Endodermal cell (in vitro differentiated cells): Measurements from ENCODE around the gene MMAA. TPM values are rescaled to one million over a fixed set of nuclear protein-coding genes. Genes with fewer than 3 reads are reported as not detected.

Experiments used
- DNase-seq: peaks from one replicate; pipeline ENCODE4 v3.0.0-alpha.2; 2017
- H3K27ac ChIP-seq: 2 replicates; pipeline ENCODE4 v1.5.1; 2013; ENCODE audit warnings: mild to moderate bottlenecking, low read depth, low read length, moderate library complexity
- H3K27me3 ChIP-seq: 2 replicates; pipeline ENCODE4 v1.6.1; 2013; ENCODE audit warnings: mild to moderate bottlenecking, low read length, moderate library complexity; ENCODE audit not compliant: insufficient read depth, control insufficient read depth, poor library complexity, severe bottlenecking
- H3K36me3 ChIP-seq: 2 replicates; pipeline ENCODE4 v1.7.0; 2013; ENCODE audit warnings: mild to moderate bottlenecking, low read length, moderate library complexity; ENCODE audit not compliant: control insufficient read depth, insufficient read depth
- H3K4me1 ChIP-seq: one replicate; pipeline ENCODE4 v1.7.0; 2013; ENCODE audit warnings: low read length; ENCODE audit not compliant: control insufficient read depth, insufficient read depth
- H3K4me3 ChIP-seq: 2 replicates; pipeline ENCODE4 v1.5.1; 2013; ENCODE audit warnings: mild to moderate bottlenecking, low read length, moderate library complexity
- H3K9ac ChIP-seq: 2 replicates; pipeline ENCODE4 v1.6.1; 2013; ENCODE audit warnings: mild to moderate bottlenecking, low read length, moderate library complexity; ENCODE audit not compliant: poor library complexity, severe bottlenecking; ENCODE audit errors: extremely low read depth
- H3K9me3 ChIP-seq: 2 replicates; pipeline ENCODE4 v1.6.1; 2013; ENCODE audit warnings: mild to moderate bottlenecking, low read length, moderate library complexity; ENCODE audit not compliant: control insufficient read depth
- H3K27ac Mint-ChIP-seq: 2 replicates; pipeline ENCODE4 v1.8.0; 2020; ENCODE audit warnings: mixed read lengths
- H3K27me3 Mint-ChIP-seq: 2 replicates; pipeline ENCODE4 v1.8.0; 2021; ENCODE audit warnings: mild to moderate bottlenecking, mixed read lengths; ENCODE audit not compliant: insufficient read depth
- H3K36me3 Mint-ChIP-seq: 2 replicates; pipeline ENCODE4 v1.8.0; 2020; ENCODE audit warnings: low read depth, mixed read lengths
- H3K4me1 Mint-ChIP-seq: 2 replicates; pipeline ENCODE4 v1.8.0; 2020; ENCODE audit warnings: mixed read lengths
- H3K4me3 Mint-ChIP-seq: 2 replicates; pipeline ENCODE4 v1.8.0; 2020; ENCODE audit warnings: mild to moderate bottlenecking, moderate library complexity, mixed read lengths
- H3K9me3 Mint-ChIP-seq: 2 replicates; pipeline ENCODE4 v1.8.0; 2020; ENCODE audit warnings: mild to moderate bottlenecking, mixed read lengths
- WGBS, 2 experiments: methylation state at CpG; one replicate each; pipeline versions ENCODE4 v1.1.5 to v1.1.7; 2013; ENCODE audit warnings: missing lambda C conversion rate in 2 of 2, mixed read lengths in 1 of 2; ENCODE audit not compliant: insufficient coverage in 1 of 2, insufficient read length in 1 of 2; 5-methylcytosine and 5-hydroxymethylcytosine counted together
- total RNA-seq, 2 donors: library from RNA; stranded (reverse); fragmentation: NEBNext Ultra II Directional in 1 of 2; extraction: Animal tissue kit (Norgen Biotek cat#: 25700) in 1 of 2; gene quantifications; 2 replicates in 1 of 2; 3 replicates in 1 of 2; pipeline ENCODE4 v1.2.1, GENCODE V29; 2021
- TF ChIP-seq, protein P1 (sequence below): fragments of 200-600 bp; sonication (generic); conservative IDR thresholded peaks from 2 replicates; pipeline ENCODE4 v1.5.0; 2021; ENCODE audit warnings: antibody characterized with exemption, mild to moderate bottlenecking

MMAA gene
- total RNA-seq, 2 donors from 2014 or later = 6.8 to 6.9 TPM

DNA sequence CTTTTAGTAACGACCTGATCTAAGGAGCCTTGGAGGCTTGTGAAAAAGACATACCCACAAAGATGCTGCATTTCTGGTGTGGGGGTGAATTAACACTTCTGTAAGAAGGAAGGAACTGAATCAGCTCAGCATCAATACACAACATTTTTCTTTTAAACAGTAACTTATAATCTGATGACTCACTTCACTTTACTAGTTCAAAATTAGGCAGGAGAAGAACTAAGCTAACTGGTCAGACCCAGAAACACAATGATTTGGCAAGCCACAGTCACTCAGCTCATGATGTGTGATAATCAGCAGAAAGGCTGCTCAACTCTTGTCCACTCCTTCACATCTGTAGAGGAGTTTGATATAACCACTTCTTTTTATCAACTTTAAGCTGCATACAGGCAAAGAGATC, 4.6 kb downstream of the MMAA start:
- H3K4me1 Mint-ChIP-seq = peaks cover 40% of the 10 kb centered on the region
- H3K4me3 ChIP-seq = peak overlapping the region; percentile 34
- H3K27ac ChIP-seq = no peak overlapping the region
- H3K27me3 Mint-ChIP-seq = peaks cover 7% of the 10 kb centered on the region
- no peaks in the 10 kb centered on the region for H3K36me3 ChIP-seq
- no peak overlapping the region for H3K9ac ChIP-seq
- no peak overlapping the region for H3K4me3 Mint-ChIP-seq
- no peak overlapping the region for H3K27ac Mint-ChIP-seq
- peaks cover 13% of the 10 kb centered on the region for H3K36me3 Mint-ChIP-seq
- H3K27me3 ChIP-seq = no peaks in the 10 kb centered on the region
- no peak for DNase-seq
- TF ChIP-seq, protein P1, sequence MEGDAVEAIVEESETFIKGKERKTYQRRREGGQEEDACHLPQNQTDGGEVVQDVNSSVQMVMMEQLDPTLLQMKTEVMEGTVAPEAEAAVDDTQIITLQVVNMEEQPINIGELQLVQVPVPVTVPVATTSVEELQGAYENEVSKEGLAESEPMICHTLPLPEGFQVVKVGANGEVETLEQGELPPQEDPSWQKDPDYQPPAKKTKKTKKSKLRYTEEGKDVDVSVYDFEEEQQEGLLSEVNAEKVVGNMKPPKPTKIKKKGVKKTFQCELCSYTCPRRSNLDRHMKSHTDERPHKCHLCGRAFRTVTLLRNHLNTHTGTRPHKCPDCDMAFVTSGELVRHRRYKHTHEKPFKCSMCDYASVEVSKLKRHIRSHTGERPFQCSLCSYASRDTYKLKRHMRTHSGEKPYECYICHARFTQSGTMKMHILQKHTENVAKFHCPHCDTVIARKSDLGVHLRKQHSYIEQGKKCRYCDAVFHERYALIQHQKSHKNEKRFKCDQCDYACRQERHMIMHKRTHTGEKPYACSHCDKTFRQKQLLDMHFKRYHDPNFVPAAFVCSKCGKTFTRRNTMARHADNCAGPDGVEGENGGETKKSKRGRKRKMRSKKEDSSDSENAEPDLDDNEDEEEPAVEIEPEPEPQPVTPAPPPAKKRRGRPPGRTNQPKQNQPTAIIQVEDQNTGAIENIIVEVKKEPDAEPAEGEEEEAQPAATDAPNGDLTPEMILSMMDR = no peak
- peaks cover 11% of the 10 kb centered on the region for H3K4me1 ChIP-seq
- H3K9me3 ChIP-seq = peaks cover 19% of the 10 kb centered on the region
- peaks cover 18% of the 10 kb centered on the region for H3K9me3 Mint-ChIP-seq
- WGBS, 2 experiments = 100% methylated on average over 1 of the region's 1 CpG; no CpG with 5 or more reads in 1 of the 2 experiments

DNA sequence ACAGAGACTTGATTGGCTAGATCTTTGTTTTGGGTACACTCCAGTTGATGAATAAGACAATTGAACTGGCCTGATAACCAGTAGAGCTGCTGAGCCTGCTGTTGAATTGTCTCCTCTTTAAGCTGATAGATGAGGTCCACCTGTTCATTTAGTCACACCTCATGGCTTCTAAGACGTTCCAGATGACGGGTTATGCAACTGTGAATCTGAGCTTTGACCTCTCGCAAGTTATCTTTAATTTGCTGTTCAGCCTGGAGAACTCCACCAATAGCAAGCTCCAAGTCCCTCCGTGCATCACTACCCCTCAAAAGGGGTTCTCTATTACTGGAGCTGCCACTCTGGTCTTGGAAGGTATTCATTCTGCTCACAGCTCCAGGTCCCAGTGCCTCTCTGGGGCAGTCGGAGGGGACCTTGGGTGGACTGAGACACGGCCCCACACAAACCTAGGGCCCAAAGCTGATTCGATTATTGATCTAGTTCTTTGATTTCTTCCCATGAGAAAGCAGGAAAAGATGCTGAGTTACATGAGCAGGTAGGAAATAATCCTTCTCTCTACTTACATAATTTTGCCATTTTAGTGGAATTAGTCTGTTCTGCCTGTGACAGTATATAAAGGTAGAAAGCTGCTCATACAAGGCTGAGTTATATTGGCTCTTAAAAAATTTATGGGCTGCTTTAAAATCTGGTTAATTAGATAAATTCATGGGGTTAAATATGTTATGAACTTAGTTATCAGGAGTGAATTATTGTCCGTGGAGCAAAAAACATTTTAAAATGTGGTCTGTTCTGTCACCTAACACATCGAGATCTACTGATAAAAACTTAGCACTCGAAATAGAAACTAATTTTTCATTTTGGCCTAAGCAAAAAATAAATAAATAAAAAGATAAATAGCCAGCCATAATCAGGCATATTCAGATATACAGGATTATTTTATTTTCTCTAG, 6.8 kb downstream of the MMAA start:
- H3K9ac ChIP-seq = no peak overlapping the region
- H3K27ac Mint-ChIP-seq = no peak overlapping the region
- H3K27ac ChIP-seq = no peak overlapping the region
- H3K4me3 Mint-ChIP-seq = no peak overlapping the region
- peaks cover 30% of the 10 kb centered on the region for H3K9me3 Mint-ChIP-seq
- DNase-seq = no peak
- H3K27me3 ChIP-seq = no peaks in the 10 kb centered on the region
- peaks cover 30% of the 10 kb centered on the region for H3K4me1 Mint-ChIP-seq
- peaks cover 22% of the 10 kb centered on the region for H3K27me3 Mint-ChIP-seq
- 91 to 92% methylated on average over 5 to 10 of the region's 10 CpGs for WGBS, 2 experiments
- H3K36me3 Mint-ChIP-seq = peaks cover 17% of the 10 kb centered on the region
- H3K9me3 ChIP-seq = peaks cover 30% of the 10 kb centered on the region
- TF ChIP-seq, protein P1 = no peak
- no peak overlapping the region for H3K4me3 ChIP-seq
- H3K36me3 ChIP-seq = no peaks in the 10 kb centered on the region
- peaks cover 11% of the 10 kb centered on the region for H3K4me1 ChIP-seq

DNA sequence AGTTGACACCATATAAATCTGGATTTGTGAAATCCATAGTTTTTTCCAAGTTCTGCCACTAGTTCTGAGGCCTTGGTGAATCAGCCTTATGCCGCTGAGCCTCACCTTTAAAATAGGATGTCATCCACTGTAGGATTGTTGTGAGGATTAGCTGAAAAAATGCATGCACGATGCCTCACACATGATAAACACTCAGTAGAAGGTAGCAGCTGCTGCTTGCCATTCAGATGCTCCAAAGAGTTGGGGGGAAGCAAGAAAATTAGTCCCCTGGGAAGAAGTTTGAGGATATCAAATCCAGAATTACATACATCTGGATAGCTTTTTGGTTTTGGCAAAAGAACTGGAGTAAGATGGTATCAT, 7.4 kb downstream of the MMAA start:
- DNase-seq = no peak
- H3K27ac ChIP-seq = no peak overlapping the region
- no peaks in the 10 kb centered on the region for H3K36me3 ChIP-seq
- WGBS, 2 experiments = 81 to 100% methylated on average over 1 to 2 of the region's 2 CpGs
- H3K9me3 ChIP-seq = peaks cover 25% of the 10 kb centered on the region
- H3K27ac Mint-ChIP-seq = no peak overlapping the region
- peaks cover 32% of the 10 kb centered on the region for H3K4me1 Mint-ChIP-seq
- peaks cover 26% of the 10 kb centered on the region for H3K9me3 Mint-ChIP-seq
- H3K27me3 ChIP-seq = no peaks in the 10 kb centered on the region
- peaks cover 22% of the 10 kb centered on the region for H3K27me3 Mint-ChIP-seq
- TF ChIP-seq, protein P1 = no peak
- no peak overlapping the region for H3K9ac ChIP-seq
- H3K4me3 ChIP-seq = no peak overlapping the region
- no peak overlapping the region for H3K4me3 Mint-ChIP-seq
- H3K4me1 ChIP-seq = peaks cover 11% of the 10 kb centered on the region
- peaks cover 11% of the 10 kb centered on the region for H3K36me3 Mint-ChIP-seq
